HG03521 (cell line): ENCODE results near the gene FNDC10.
A peak's percentile ranks its signal among the peaks of the same experiment; 100 is the strongest.

Experiments
- ATAC-seq: cut with Tn5 transposase; IDR thresholded peaks from one replicate; pipeline ENCODE4 v1.9.1; 2021; ENCODE audit warnings: mild to moderate bottlenecking, moderate library complexity; ENCODE audit not compliant: unreplicated experiment

The FNDC10 gene

GRCh38 chr1:1616045-1616790 is 16.3 kb upstream of the FNDC10 start:
- ATAC-seq, result peak; percentile 12

DNA sequence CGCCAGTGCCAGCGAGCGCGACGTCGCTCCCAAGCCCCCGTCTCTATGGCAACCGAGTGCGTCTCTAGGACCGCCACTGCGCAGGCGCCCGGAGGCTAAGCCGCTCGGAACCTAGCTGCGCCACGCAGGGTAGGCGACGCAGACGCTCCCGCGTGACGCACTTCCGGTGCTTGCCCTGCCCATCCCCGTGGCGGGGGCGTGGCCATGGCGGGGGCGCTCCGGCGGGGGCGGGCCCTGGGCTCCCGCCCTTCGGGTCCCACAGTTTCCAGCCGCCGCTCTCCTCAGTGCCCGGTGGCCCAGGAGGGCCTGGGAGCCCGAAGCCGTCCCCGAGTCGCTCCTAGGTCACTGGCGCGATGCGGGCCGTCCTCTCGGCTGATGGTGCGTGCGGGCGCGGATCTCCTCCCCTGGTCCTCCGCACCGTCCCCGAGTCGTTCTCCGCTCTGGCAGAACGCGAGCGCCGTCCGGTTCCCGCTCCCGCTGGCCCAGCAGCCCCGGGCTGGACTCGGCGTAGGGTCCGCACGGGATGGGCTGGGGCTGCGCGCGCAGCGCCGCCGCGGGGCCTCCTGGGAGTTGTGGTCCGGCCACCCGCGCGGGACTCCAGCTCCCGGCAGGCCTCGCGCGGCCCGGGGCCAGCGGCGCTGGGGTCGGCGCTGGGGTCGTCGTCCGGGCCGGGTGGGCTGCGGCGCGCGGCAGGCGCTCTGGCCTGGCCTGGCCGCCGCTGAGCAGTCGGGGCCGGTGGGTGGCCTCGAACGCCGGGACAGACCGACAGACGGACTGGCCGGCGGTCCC is 15.5 kb upstream of the FNDC10 start, which contains the start of gene MIB2:
Gene MIB2, plus strand, starts transcription at position 245 of the 789 bp plus-strand sequence. CDS start 7,953 bp downstream, outside the sequence.
- peak; percentile 82 for ATAC-seq

DNA sequence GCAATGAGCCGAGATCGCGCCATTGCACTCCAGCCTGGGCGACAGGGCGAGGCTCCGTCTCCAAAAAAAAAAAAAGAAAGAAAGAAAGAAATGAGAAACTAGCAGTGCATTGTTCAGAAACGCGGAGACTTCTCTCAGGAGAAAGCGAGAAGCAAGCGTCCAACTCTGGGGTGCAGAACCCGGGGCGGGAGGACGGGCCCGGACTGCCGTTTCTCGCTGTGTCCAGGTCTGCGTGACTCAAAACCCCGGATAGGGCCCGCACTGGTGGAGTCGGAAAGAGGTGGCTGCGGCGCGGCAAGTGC is 15.0 kb upstream of the FNDC10 start:
- ATAC-seq, result no peak

DNA sequence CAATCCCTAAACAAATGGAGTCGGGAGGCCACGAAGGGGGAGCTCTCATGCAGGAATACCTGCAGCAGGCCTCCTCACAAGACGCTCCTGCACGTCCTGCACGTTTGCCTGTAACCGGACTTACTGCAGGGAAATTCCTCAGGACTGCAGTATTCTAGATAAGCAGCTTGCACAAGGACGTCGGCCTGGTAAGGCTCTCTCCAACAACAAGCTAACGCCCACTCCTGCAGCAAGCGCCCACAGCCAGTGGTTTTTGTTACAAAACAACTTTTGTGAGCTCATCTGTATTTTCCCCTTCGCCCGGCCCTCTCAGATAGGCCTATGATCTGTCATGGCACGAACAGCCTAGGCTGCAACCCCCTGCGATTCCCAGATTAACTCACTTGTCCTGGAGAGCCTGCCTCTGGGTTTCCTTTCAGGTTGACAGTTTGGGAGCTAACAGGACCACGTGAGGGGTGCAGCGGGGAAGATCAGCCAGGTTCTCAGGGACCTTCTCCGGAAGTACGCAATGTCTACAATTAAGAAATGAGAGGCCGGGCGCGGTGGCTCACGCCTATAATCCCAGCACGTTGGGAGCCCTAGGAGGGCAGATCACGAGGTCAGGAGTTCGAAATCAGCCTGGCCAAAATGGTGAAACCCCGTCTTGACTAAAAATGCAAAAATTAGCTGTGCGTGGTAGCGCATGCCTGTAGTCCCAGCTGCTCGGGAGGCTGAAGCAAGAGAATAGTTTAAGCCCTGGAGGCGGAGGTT is 14.4 kb upstream of the FNDC10 start:
- no peak for ATAC-seq

- ATAC-seq, result no peak
Observed at GRCh38 chr1:1613509-1614082, 13.7 kb upstream of the FNDC10 start.

DNA sequence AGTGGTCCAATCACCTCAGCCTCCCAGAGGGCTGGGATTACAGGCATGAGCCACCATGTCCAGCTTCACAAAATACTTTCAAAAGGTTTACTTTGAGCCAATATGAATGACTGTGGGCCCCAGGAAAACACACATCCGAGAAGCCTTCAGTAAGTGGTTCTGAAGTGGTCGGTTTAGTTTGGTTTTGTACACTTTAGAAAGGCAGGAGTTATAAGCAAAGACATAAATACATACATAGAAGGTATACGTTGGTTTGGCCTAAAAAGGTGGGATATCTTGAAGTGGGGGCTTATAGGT is 12.1 kb upstream of the FNDC10 start:
- ATAC-seq, result no peak

DNA sequence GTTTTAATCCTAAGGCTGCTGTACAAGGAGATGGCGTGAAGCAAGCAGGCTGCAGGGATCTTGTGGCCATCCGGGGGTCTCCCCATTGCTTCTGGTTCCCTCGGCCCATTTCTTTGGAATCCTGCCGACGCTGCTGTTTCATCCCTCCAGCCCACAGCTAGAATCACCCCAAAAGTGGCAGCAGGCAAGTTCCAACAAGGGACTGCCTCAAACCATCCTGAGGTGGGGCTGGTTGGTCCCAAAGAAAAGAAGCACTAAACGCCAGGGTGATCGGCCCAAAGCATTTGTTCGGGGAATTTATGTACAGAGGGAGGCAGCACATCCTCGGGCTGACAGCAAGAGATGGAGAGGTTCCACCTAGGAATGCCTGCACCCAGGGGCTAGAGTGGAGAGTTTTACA is 10.9 kb upstream of the FNDC10 start:
- ATAC-seq, result no peak

GRCh38 chr1:1609822-1610485 is 10.0 kb upstream of the FNDC10 start:
- no peak for ATAC-seq

GRCh38 chr1:1606232-1606631 is 6.3 kb upstream of the FNDC10 start:
- no peak for ATAC-seq

GRCh38 chr1:1605724-1606123 is 5.8 kb upstream of the FNDC10 start:
- no peak for ATAC-seq

DNA sequence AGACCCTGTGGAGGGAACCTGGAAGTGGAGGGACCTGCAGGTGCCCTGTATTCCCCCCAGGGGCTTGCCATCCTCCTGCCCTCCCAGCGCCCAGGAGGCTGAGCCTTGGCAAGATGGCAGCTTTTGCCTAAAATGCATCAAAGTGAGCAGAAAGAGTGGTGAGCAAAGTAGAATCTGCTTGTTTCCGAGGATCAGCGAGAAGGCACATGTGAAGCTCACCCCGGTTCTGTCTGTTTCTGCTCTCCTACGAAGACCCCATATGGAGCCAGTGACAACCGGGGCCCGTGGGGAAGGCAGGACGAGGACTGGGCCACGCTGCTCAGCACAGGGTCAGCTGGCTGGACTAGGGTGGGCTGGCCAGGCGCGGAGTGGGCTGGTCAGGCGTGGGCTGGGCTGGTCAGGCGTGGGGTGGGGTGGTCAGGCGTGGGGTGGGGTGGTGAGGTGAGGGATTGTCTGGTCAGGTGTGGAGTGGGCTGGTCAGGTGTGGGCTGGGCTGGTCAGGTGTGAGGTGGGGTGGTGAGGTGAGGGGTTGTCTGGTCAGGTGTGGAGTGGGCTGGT is 5.2 kb upstream of the FNDC10 start:
- ATAC-seq, result no peak

DNA sequence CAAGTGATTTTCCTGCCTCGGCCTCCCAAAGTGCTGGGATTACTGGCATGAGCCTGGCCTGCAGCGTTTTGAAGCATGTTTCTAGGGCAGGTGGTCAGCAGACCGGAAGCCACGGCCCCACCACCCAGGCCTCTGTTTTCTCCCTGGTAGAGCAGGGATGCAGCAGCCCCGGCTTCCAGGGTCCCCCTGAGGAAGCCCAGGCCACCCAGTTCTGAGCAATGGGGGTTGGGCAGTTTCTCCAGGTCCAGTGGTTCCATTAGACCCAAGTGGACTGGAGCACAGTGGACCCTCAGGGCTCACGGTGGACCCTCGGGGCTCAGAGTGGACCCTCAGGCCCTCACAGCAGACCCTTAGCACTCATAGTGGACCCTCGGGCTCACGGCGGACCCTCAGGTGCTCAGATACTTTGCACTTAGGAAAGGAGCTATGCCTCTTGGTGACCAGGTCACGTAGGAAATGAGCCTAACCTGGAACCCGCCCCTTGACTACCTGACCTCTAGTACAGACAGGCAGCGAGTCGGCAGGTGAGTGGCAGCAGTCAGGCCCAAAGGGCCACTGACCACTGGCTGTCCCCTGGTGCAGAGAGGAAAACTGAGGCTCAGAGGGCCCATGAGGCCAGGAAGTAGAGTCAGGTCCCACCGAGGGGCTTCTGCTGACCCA is 4.6 kb upstream of the FNDC10 start:
- no peak for ATAC-seq

- ATAC-seq, result no peak
Observed at GRCh38 chr1:1603671-1604373, 3.9 kb upstream of the FNDC10 start.

GRCh38 chr1:1602968-1603506 is 3.1 kb upstream of the FNDC10 start:
- no peak for ATAC-seq

DNA sequence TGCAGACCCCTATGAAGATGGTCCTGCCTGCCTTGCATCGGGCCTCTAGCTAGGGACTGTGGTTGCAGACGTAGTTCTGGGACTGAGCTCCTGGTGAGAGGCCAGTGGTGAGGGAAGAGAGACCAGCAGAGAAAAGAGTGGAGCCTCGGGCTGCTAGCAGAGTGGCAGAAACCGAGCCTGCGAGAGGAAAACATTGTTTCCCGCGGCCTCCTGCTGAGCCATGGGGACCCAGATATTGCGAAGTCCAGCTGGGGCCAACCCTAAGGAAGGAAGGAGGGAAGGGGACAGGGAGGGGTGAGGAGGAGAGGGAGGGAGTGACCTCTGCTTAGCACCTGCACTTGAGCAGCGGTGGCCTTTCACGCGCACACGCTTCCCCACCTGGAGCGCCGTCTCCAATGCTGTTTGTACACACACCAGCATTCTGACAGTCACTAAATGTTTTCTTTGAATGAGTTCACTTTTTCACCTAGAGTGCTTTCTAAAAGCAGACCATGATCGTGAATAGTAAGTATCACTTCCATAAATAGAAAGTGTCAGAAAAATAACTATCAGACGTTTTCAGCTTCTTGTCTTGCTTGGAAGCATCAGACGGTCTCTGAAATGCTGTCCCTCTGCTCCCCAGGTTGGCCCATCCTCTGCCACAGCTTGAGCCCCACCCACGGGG is 2.5 kb upstream of the FNDC10 start:
- ATAC-seq, result no peak

DNA sequence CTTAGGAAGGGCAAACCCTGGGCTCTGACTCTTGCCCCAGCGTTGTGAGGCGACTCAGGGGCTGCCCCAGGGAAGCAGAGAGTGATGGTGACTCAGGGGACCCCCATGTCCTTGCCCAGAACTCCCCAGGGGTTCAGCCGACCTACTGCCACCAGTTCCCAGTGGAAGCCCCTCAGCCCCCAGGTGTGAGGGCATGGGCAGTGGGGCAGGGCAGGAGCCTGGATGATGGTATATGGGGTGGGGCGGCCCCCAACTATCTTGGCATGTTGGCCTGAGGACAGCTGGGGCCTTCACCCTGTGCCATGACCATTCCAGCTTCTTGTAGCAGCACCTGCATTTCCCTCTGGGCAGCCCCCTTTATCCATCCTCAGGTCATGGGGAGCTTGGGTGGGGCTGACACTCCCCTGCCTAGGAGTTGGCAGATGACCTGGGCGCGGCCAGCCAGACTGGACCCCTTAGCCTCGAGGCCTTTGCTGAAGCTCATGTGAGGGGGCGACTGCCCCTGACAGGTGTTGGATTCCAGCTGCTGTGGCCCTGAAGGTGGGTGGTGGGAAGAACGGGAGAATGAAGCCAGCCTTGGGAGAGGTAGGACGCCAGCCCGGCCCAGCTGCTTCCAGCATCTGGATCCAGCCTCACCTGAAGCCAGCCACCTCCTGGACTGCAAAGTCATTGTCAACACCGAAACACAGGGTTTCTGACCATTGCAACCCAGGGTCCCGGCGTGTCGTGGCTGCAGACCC is 1.8 kb upstream of the FNDC10 start:
- no peak for ATAC-seq

DNA sequence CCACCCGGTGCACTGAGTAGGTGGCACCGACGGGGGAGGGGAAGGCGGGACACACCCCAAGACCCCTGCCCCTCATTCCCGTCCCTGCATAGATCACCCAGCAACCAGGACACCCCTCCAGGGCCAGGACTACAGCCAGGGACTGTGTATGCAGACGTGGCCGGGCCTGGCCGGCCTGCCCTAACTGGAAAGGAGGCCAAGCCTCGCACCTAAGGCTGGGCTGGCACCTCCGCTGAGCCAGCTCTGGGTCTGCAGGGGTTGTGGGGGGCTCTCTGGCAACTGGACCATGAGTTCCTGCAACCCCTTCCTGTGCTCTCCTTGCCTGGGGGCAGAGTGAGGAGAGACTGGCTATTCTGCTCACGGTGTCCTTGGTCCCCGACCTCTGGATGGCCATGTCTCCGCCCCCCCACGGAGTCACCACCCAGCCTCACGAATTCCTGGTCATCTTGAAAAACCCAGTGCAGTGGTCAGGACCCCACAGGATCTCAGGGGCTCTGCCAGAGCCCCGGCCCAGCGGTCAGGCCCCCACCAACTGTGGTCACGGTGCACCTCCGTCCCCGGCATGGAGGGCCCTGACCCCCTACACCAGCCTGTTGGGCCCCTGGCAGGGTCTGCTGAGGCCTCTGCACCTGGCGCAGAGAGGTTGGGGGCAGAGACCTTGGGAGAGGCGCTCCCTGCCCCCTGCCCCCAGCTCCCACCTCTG is 1.1 kb upstream of the FNDC10 start:
- no peak for ATAC-seq
